Fibroblast of villous mesenchyme (primary cell): ENCODE results near the gene CDYL. TPM values are rescaled to one million over a fixed set of nuclear protein-coding genes. Genes with fewer than 3 reads are reported as not detected.

Source experiments
- DNase-seq: peaks from one replicate; pipeline ENCODE4 v3.0.0-alpha.2; 2010; ENCODE audit warnings: low read depth
- H3K4me3 ChIP-seq: 2 replicates; pipeline ENCODE4 v1.5.1; 2011; ENCODE audit warnings: low read depth, mild to moderate bottlenecking, low read length
- CTCF ChIP-seq: IDR thresholded peaks from 2 replicates; pipeline ENCODE4 v1.5.1; 2012; ENCODE audit warnings: low read depth, mild to moderate bottlenecking, low read length; ENCODE audit not compliant: insufficient read depth
- total RNA-seq: library from RNA; depleted of rRNA; stranded (reverse); fragments of >200 nt; gene quantifications from 2 replicates; pipeline ENCODE4 v1.2.3, GENCODE V29; 2012

The CDYL gene
- total RNA-seq, 1 donor = 37.1 TPM

DNA sequence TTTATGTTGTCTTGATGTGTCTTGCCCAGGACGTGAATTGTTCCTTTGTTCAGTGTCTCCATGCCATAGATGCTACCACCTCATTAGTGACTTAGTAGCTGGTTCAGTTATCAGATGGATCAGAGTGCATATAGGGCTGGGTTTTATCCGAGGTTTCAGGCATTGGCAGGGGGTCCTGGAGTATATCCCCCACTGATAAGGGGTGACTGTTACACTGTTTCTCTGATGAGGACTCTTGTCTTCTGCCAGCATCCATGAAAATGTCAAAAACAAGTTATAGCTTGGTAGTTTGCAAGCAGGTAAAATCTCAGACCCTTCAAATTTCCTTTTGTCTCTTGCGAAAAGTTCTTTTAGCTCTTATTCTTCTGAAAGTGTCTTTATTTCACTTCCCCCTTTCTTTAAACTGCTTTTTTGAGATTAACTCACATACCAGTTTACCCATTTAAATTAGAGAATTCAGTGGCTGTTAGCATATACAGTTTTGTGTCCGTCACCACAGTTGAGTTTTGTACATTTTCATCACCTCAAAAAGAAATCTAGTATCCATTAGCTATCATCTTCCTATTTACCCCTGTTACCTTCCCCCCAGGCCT, 109.2 kb downstream of the CDYL start:
- TF ChIP-seq CTCF = no peak
- H3K4me3 ChIP-seq = no peak overlapping the region
- DNase-seq = no peak

DNA sequence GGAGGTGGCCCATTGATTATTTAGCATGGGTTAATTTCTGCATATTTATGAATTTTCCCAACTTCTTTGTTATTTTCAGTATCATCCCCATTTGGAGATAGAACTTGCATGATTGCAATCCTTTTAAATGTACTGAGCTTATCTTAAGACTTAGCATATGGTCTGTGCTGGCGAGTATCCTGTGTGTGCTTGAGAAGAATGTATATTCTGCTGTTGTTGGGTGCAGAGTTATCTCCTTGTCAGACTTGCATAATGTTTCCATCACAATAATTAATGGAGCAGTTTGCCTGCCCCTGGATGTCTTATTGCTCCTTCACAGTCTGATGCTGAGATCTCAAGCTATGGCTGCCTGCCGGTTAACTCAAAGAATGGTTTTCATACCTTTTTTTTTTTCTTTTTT, 112.6 kb downstream of the CDYL start:
- peak; percentile 67 for DNase-seq
- TF ChIP-seq CTCF = no peak
- H3K4me3 ChIP-seq = no peak overlapping the region

DNA sequence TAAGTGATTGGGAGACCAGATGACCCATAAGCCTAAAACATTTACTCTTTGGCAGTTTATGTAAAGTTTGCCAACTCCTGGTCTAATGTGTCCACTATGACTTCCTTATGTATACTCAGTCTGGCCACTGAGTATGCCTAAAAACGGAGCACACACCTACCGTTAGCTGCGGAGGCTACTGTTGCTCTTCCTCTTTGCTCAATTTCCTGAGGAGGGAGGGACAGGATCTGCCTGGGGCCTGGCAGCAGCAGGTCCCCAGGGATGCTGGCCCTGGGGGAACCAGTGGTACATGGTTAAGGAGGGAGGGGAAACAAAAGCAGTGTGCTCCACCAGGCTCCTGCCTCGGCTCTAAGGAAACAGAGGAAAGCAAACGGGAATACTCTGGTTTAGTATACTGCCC, 113.5 kb downstream of the CDYL start:
- no peak for DNase-seq
- H3K4me3 ChIP-seq = no peak overlapping the region
- no peak for TF ChIP-seq CTCF

GRCh38 chr6:4890191-4890590, 114.0 kb downstream of the CDYL start:
- no peak for DNase-seq
- TF ChIP-seq CTCF = no peak
- H3K4me3 ChIP-seq = no peak overlapping the region

- no peak for TF ChIP-seq CTCF
- H3K4me3 ChIP-seq = no peak overlapping the region
- DNase-seq = no peak
Measured at GRCh38 chr6:4890627-4891026, 114.4 kb downstream of the CDYL start.

GRCh38 chr6:4891141-4891540, 114.9 kb downstream of the CDYL start:
- TF ChIP-seq CTCF = no peak
- no peak for DNase-seq
- no peak overlapping the region for H3K4me3 ChIP-seq
